SU-DHL-6 (cell line): Measurements from ENCODE around the gene SYVN1.
"Not testable (repeated sequence)": the region's sequence is repeated elsewhere in the genome, so short reads cannot be mapped to it uniquely, and the experiment has no call there.

Experiments used
- H2AFZ ChIP-seq: fragments of 200-600 bp; sonication (generic); 2 replicates; pipeline ENCODE4 v1.6.1; 2014; ENCODE audit warnings: low read depth, mild to moderate bottlenecking, moderate library complexity, mixed read lengths, antibody characterized with exemption, low read length; ENCODE audit not compliant: severe bottlenecking
- H3F3A ChIP-seq: fragments of 200-600 bp; shearing (Covaris generic); 2 replicates; pipeline ENCODE4 v1.6.0; 2016; ENCODE audit warnings: antibody characterized with exemption, mild to moderate bottlenecking; ENCODE audit not compliant: insufficient read depth
- H3K27ac ChIP-seq: fragments of 200-600 bp; sonication (generic); 2 replicates; pipeline ENCODE4 v1.5.1; 2016; ENCODE audit warnings: low read depth, mild to moderate bottlenecking, low read length, moderate library complexity, mixed read lengths
- H3K27me3 ChIP-seq: fragments of 200-600 bp; sonication (generic), shearing (Covaris generic); 2 replicates; pipeline ENCODE4 v1.6.0; 2014; ENCODE audit warnings: mild to moderate bottlenecking, low read length
- H3K36me3 ChIP-seq: fragments of 200-600 bp; sonication (generic); 2 replicates; pipeline ENCODE4 v1.6.1; 2014; ENCODE audit warnings: mild to moderate bottlenecking, low read length, mixed read lengths
- H3K4me2 ChIP-seq: fragments of 300-600, 200-600 bp; shearing (Covaris generic), sonication (generic); 2 replicates; pipeline ENCODE4 v1.6.0; 2014; ENCODE audit warnings: low read length, low read depth, mild to moderate bottlenecking; ENCODE audit not compliant: poor library complexity, severe bottlenecking
- H3K4me3 ChIP-seq: fragments of 200-600 bp; sonication (generic); 2 replicates; pipeline ENCODE4 v1.5.1; 2014; ENCODE audit warnings: antibody characterized with exemption, low read length, mild to moderate bottlenecking, mixed read lengths; ENCODE audit not compliant: insufficient read depth, poor library complexity, severe bottlenecking
- H3K79me2 ChIP-seq: fragments of 200-600 bp; sonication (generic); 2 replicates; pipeline ENCODE4 v1.6.1; 2014; ENCODE audit warnings: mild to moderate bottlenecking, low read length, moderate library complexity; ENCODE audit not compliant: insufficient read depth
- H3K9ac ChIP-seq: fragments of 200-600 bp; sonication (generic); 2 replicates; pipeline ENCODE4 v1.7.0; 2014; ENCODE audit warnings: mild to moderate bottlenecking, low read length
- H3K9me2 ChIP-seq: fragments of 200-600 bp; sonication (generic); replicated peaks from 2 replicates; pipeline ENCODE4 v1.6.1; 2014; ENCODE audit warnings: low read length; ENCODE audit not compliant: insufficient read depth
- H3K9me3 ChIP-seq: fragments of 200-600 bp; sonication (generic); 2 replicates; pipeline ENCODE4 v1.6.1; 2014; ENCODE audit warnings: low read length, mixed read lengths; ENCODE audit not compliant: insufficient read depth
- H4K20me1 ChIP-seq: fragments of 200-600 bp; sonication (generic); 2 replicates; pipeline ENCODE4 v1.6.1; 2014; ENCODE audit warnings: low read depth, mild to moderate bottlenecking, antibody characterized with exemption, low read length, moderate library complexity, mixed read lengths
- CTCF ChIP-seq: fragments of 200-600 bp; sonication (generic); IDR thresholded peaks from one replicate; pipeline ENCODE4 v1.5.1; 2017; ENCODE audit warnings: antibody characterized with exemption, mild to moderate bottlenecking, low read length, moderate library complexity; ENCODE audit not compliant: insufficient read depth, poor library complexity, severe bottlenecking
- EZH2phosphoT487 ChIP-seq: fragments of 200-600 bp; sonication (generic), shearing (Covaris generic); conservative IDR thresholded peaks from 2 replicates; pipeline ENCODE4 v1.6.1; 2018; ENCODE audit warnings: mild to moderate bottlenecking, antibody characterized with exemption, low read length, moderate library complexity, mixed read lengths

SYVN1 gene

GRCh38 chr11:65150509-65151299 is 16.4 kb upstream of the SYVN1 start:
- Histone ChIP-seq H3K9me2 (no peaks in the 10 kb centered on the region), H4K20me1 (no peaks in the 10 kb centered on the region), H3K4me2 (no peak overlapping the region), H3K27me3 (no peaks in the 10 kb centered on the region), H2AFZ (no peak overlapping the region), H3K9ac (no peak overlapping the region), H3F3A (no peaks in the 10 kb centered on the region), H3K79me2 (no peaks in the 10 kb centered on the region), H3K9me3 (no peaks in the 10 kb centered on the region), H3K27ac (no peak overlapping the region), H3K36me3 (no peaks in the 10 kb centered on the region), H3K4me3 (no peak overlapping the region)
- no peak for TF ChIP-seq EZH2phosphoT487
- no peak for TF ChIP-seq CTCF

GRCh38 chr11:65150131-65150508 is 15.8 kb upstream of the SYVN1 start:
- H3K79me2 ChIP-seq = not testable (repeated sequence)

GRCh38 chr11:65148657-65149056 is 14.3 kb upstream of the SYVN1 start:
- Histone ChIP-seq H2AFZ (no peak overlapping the region), H3K36me3 (no peaks in the 10 kb centered on the region), H3F3A (no peaks in the 10 kb centered on the region), H3K9me2 (no peaks in the 10 kb centered on the region), H3K4me3 (no peak overlapping the region), H3K27ac (no peak overlapping the region), H4K20me1 (no peaks in the 10 kb centered on the region), H3K9ac (no peak overlapping the region), H3K4me2 (no peak overlapping the region), H3K27me3 (no peaks in the 10 kb centered on the region), H3K79me2 (no peaks in the 10 kb centered on the region), H3K9me3 (no peaks in the 10 kb centered on the region)
- TF ChIP-seq EZH2phosphoT487 = no peak
- no peak for TF ChIP-seq CTCF

More at GRCh38 chr11:65150131-65150508, 15.8 kb upstream of the SYVN1 start:
- not testable (repeated sequence) for H3K36me3 ChIP-seq, H3F3A ChIP-seq, H4K20me1 ChIP-seq, H3K9me2 ChIP-seq, H3K9ac ChIP-seq, H3K4me2 ChIP-seq, H2AFZ ChIP-seq, H3K9me3 ChIP-seq, H3K4me3 ChIP-seq, H3K27me3 ChIP-seq, H3K27ac ChIP-seq

- Histone ChIP-seq H3K79me2 (no peaks in the 10 kb centered on the region), H3F3A (no peaks in the 10 kb centered on the region), H3K9me2 (no peaks in the 10 kb centered on the region), H3K4me2 (no peak overlapping the region), H2AFZ (no peak overlapping the region), H3K27ac (no peak overlapping the region), H3K9ac (no peak overlapping the region), H3K36me3 (no peaks in the 10 kb centered on the region), H3K9me3 (no peaks in the 10 kb centered on the region), H4K20me1 (no peaks in the 10 kb centered on the region), H3K27me3 (no peaks in the 10 kb centered on the region), H3K4me3 (no peak overlapping the region)
- TF ChIP-seq CTCF (no peak), EZH2phosphoT487 (no peak)
These were observed 13.2 kb upstream of the SYVN1 start for GRCh38 chr11:65147352-65148075.
